IPS DF 6.9 (cell line): ENCODE measurements around the gene MZT2A.
A peak's percentile ranks its signal among the peaks of the same experiment; 100 is the strongest.
"Not testable (repeated sequence)": the region's sequence is repeated elsewhere in the genome, so short reads cannot be mapped to it uniquely, and the experiment has no call there.

Source experiments
- DNase-seq: peaks from one replicate; pipeline ENCODE4 v3.0.0-alpha.2; 2013; ENCODE audit warnings: low read depth, low spot score
- H3K27ac ChIP-seq: one replicate; pipeline ENCODE4 v1.5.1; 2013; ENCODE audit warnings: low read length, control low read depth
- H3K27me3 ChIP-seq: 2 replicates; pipeline ENCODE4 v1.6.1; 2013; ENCODE audit warnings: mild to moderate bottlenecking, low read length; ENCODE audit not compliant: control insufficient read depth, insufficient read depth
- H3K36me3 ChIP-seq: 2 replicates; pipeline ENCODE4 v1.6.1; 2013; ENCODE audit warnings: low read length; ENCODE audit not compliant: control insufficient read depth, insufficient read depth
- H3K4me1 ChIP-seq: 2 replicates; pipeline ENCODE4 v1.6.1; 2013; ENCODE audit warnings: low read length; ENCODE audit not compliant: control insufficient read depth, insufficient read depth
- H3K4me3 ChIP-seq: 2 replicates; pipeline ENCODE4 v1.5.1; 2013; ENCODE audit warnings: mild to moderate bottlenecking, low read length
- H3K9me3 ChIP-seq: 2 replicates; pipeline ENCODE4 v1.6.1; 2013; ENCODE audit warnings: low read length, inconsistent platforms; ENCODE audit not compliant: control insufficient read depth, insufficient read depth
- WGBS: extraction: QIAGEN DNeasy Blood & Tissue Kit; methylation state at CpG from one replicate; pipeline ENCODE4 v1.1.7; 2013; ENCODE audit warnings: mixed read lengths, missing lambda C conversion rate; ENCODE audit not compliant: insufficient read length, insufficient coverage; 5-methylcytosine and 5-hydroxymethylcytosine counted together

MZT2A gene

GRCh38 chr2:131492015-131492417, at the start of gene MZT2A:
Gene MZT2A, minus strand, starts transcription at chr2:131492397. Its CDS starts 21 bp downstream, at chr2:131492376.
- H3K27ac ChIP-seq, H3K27me3 ChIP-seq, H3K36me3 ChIP-seq, H3K9me3 ChIP-seq, H3K4me1 ChIP-seq, DNase-seq: not testable (repeated sequence)
- peak within 1 kb of the TSS; percentile 96 for H3K4me3 ChIP-seq
- no CpG with 5 or more reads among the region's 53 CpGs for WGBS

GRCh38 chr2:131538856-131539255, 46.7 kb upstream of the MZT2A start:
- not testable (repeated sequence) for H3K27me3 ChIP-seq, DNase-seq, H3K36me3 ChIP-seq, H3K4me1 ChIP-seq, H3K9me3 ChIP-seq, H3K4me3 ChIP-seq, H3K27ac ChIP-seq
- no CpG with 5 or more reads among the region's 13 CpGs for WGBS

- not testable (repeated sequence) for H3K9me3 ChIP-seq, H3K36me3 ChIP-seq, H3K4me1 ChIP-seq, H3K27me3 ChIP-seq, H3K27ac ChIP-seq, DNase-seq, H3K4me3 ChIP-seq
- WGBS, result no CpG with 5 or more reads among the region's 14 CpGs
These were observed 44.6 kb upstream of the MZT2A start for GRCh38 chr2:131536841-131537240.

- H3K4me3 ChIP-seq, DNase-seq, H3K27me3 ChIP-seq, H3K36me3 ChIP-seq, H3K4me1 ChIP-seq, H3K9me3 ChIP-seq, H3K27ac ChIP-seq: not testable (repeated sequence)
- WGBS, result no CpG with 5 or more reads among the region's 21 CpGs
These were observed 44.0 kb upstream of the MZT2A start for GRCh38 chr2:131535951-131536826.

GRCh38 chr2:131535526-131535925, 43.3 kb upstream of the MZT2A start:
- no peak overlapping the region for H3K4me3 ChIP-seq
- H3K9me3 ChIP-seq, result no peaks in the 10 kb centered on the region
- no peaks in the 10 kb centered on the region for H3K27me3 ChIP-seq
- DNase-seq, result no peak
- no peak overlapping the region for H3K27ac ChIP-seq
- H3K4me1 ChIP-seq, result peaks cover 2% of the 10 kb centered on the region
- no CpG with 5 or more reads among the region's 4 CpGs for WGBS
- H3K36me3 ChIP-seq, result no peaks in the 10 kb centered on the region

- H3K4me1 ChIP-seq, H3K36me3 ChIP-seq, H3K27ac ChIP-seq, H3K4me3 ChIP-seq, H3K27me3 ChIP-seq, H3K9me3 ChIP-seq, DNase-seq: not testable (repeated sequence)
- WGBS, result no CpG with 5 or more reads among the region's 11 CpGs
These were observed 42.8 kb upstream of the MZT2A start for GRCh38 chr2:131534965-131535364.

- not testable (repeated sequence) for H3K36me3 ChIP-seq
- no CpG with 5 or more reads among the region's 13 CpGs for WGBS
These were observed 42.1 kb upstream of the MZT2A start for GRCh38 chr2:131534317-131534672.

GRCh38 chr2:131533609-131534316, 41.6 kb upstream of the MZT2A start:
- not testable (repeated sequence) for H3K4me1 ChIP-seq, H3K27ac ChIP-seq, H3K36me3 ChIP-seq, DNase-seq, H3K9me3 ChIP-seq, H3K4me3 ChIP-seq, H3K27me3 ChIP-seq
- no CpG with 5 or more reads among the region's 17 CpGs for WGBS

More at GRCh38 chr2:131534317-131534672, 42.1 kb upstream of the MZT2A start:
- not testable (repeated sequence) for H3K27me3 ChIP-seq, H3K27ac ChIP-seq, H3K9me3 ChIP-seq, H3K4me3 ChIP-seq, DNase-seq, H3K4me1 ChIP-seq

- H3K9me3 ChIP-seq, H3K27me3 ChIP-seq, H3K4me1 ChIP-seq, H3K4me3 ChIP-seq, DNase-seq, H3K36me3 ChIP-seq, H3K27ac ChIP-seq: not testable (repeated sequence)
- WGBS, result no CpG with 5 or more reads among the region's 23 CpGs
These were observed 40.8 kb upstream of the MZT2A start for GRCh38 chr2:131532723-131533608.

- not testable (repeated sequence) for H3K4me1 ChIP-seq, H3K36me3 ChIP-seq, H3K27me3 ChIP-seq, H3K27ac ChIP-seq, DNase-seq, H3K9me3 ChIP-seq, H3K4me3 ChIP-seq
- WGBS, result no CpG with 5 or more reads among the region's 11 CpGs
These were observed 39.5 kb upstream of the MZT2A start for GRCh38 chr2:131531547-131532185.
